ENCODE results near the gene BGN.

GRCh38 chrX:153537080-153537479 is 42.3 kb downstream of the BGN start:
- TF ChIP-seq CTCF (IDR thresholded peaks at IDR 0.05) (no peak), EZH2 (IDR thresholded peaks at IDR 0.05; ENCODE audit: borderline replicate concordance, insufficient read depth, low read depth, low read length, poor library complexity, severe bottlenecking) (no peak)
